ENCODE results near the gene LRRK1.
"Not testable (repeated sequence)": the region's sequence is repeated elsewhere in the genome, so short reads cannot be mapped to it uniquely, and the experiment has no call there.

The LRRK1 gene

GRCh38 chr15:101070502-101071273, 151.5 kb downstream of the LRRK1 start:
- TF ChIP-seq CTCF (IDR thresholded peaks at IDR 0.05; ENCODE audit: extremely low read depth, missing control alignments) = no peak
- DNase-seq (ENCODE audit: low spot score) = no peak

GRCh38 chr15:101071651-101072050, 152.5 kb downstream of the LRRK1 start:
- TF ChIP-seq CTCF (IDR thresholded peaks at IDR 0.05; ENCODE audit: extremely low read depth, missing control alignments) = no peak

DNA sequence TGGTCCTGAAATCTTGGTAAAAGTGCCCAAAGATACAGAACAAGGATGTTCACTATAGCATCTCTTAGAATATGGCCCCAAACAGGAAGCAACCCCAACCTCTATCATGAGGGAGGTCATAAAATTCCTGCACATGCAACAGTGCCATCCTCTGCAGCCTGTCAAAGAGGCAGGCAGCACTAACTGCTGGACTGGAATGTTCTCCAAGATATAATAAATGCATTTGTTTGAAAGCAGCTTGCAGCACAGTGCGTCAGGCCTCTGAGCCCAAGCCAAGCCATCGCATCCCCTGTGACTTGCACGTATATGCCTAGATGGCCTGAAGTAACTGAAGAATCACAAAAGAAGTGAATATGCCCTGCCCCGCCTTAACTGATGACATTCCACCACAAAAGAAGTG, 153.1 kb downstream of the LRRK1 start:
- not testable (repeated sequence) for DNase-seq (ENCODE audit: low spot score)

More at GRCh38 chr15:101071651-101072050, 152.5 kb downstream of the LRRK1 start:
- DNase-seq (ENCODE audit: low spot score) = no peak

DNA sequence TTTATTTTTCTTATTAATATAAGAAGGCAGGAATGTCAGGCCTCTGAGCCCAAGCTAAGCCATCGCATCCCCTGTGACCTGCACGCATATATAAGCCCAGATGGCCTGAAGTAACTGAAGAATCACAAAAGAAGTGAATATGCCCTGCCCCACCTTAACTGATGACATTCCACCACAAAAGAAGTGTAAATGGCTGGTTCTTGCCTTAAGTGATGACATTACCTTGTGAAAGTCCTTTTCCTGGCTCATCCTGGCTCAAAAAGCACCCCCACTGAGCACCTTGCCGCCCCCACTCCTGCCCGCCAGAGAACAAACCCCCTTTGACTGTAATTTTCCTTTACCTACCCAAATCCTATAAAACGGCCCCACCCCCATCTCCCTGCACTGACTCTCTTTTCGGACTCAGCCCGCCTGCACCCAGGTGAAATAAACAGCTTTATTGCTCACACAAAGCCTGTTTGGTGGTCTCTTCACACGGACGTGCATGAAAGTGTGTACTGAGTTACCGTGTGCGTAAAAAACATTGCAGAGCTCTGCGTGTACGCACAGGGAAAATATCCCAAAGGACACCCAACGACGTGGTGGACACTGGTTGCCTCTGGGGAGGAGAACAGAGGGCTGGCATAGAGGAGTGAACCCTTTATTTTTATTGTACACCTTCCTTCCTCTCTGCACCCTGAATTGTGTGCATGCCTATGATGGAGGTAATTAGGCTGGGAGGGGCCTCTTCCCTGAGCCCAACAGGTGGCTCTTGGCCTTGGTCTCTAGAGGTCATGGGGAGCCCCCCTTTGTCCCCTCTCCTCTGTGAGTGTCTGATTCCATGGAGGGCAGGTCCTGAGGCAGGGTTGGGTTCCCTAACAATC, 158.9 kb downstream of the LRRK1 start:
- DNase-seq (ENCODE audit: low spot score) = not testable (repeated sequence)

GRCh38 chr15:101078669-101079323, 159.6 kb downstream of the LRRK1 start:
- TF ChIP-seq CTCF (IDR thresholded peaks at IDR 0.05; ENCODE audit: extremely low read depth, missing control alignments) = no peak
- DNase-seq (ENCODE audit: low spot score) = no peak

- DNase-seq (ENCODE audit: low spot score) = no peak
- no peak for TF ChIP-seq CTCF (IDR thresholded peaks at IDR 0.05; ENCODE audit: extremely low read depth, missing control alignments)
These were observed 162.7 kb downstream of the LRRK1 start for GRCh38 chr15:101081900-101082299.

- no peak for TF ChIP-seq CTCF (IDR thresholded peaks at IDR 0.05; ENCODE audit: extremely low read depth, missing control alignments)
- no peak for DNase-seq (ENCODE audit: low spot score)
These were observed 164.3 kb downstream of the LRRK1 start for GRCh38 chr15:101083336-101084045.
